Prostate gland (tissue), 2 donors: Measurements from ENCODE around the gene MSRB3. TPM values are rescaled to one million over a fixed set of nuclear protein-coding genes. Genes with fewer than 3 reads are reported as not detected.

Experiments
- DNase-seq: peaks from one replicate; pipeline ENCODE4 v3.0.0-alpha.2; 2019; ENCODE audit warnings: low spot score
- H3K27ac ChIP-seq, 2 donors: fragments of 200-600 bp; sonication (generic); 2 replicates each; pipeline ENCODE4 v1.5.1; 2017 to 2019
- H3K27me3 ChIP-seq: fragments of 200-600 bp; sonication (generic); replicated peaks from 2 replicates; pipeline ENCODE4 v1.5.1; 2019; ENCODE audit not compliant: insufficient read depth
- H3K36me3 ChIP-seq, 2 donors: fragments of 200-600 bp; sonication (generic); 1 replicate in 1 of 2; 2 replicates in 1 of 2; pipeline versions ENCODE4 v1.5.1 to v1.8.1; 2017 to 2019
- H3K4me1 ChIP-seq: fragments of 200-600 bp; sonication (generic); replicated peaks from 2 replicates; pipeline ENCODE4 v1.5.1; 2019
- H3K4me3 ChIP-seq, 2 donors: fragments of 200-600 bp; sonication (generic); 2 replicates each; pipeline ENCODE4 v1.5.1; 2017 to 2019
- H3K9me3 ChIP-seq: fragments of 200-600 bp; sonication (generic); 2 replicates; pipeline ENCODE4 v1.5.1; 2017
- POLR2A ChIP-seq: fragments of 450-650 bp; IDR thresholded peaks from one replicate; pipeline ENCODE4 v1.6.1; 2016; ENCODE audit warnings: antibody characterized with exemption, mild to moderate bottlenecking
- POLR2AphosphoS5 ChIP-seq: sonication (generic); formaldehyde crosslinking; IDR thresholded peaks from one replicate; pipeline ENCODE4 v1.6.1; 2017; ENCODE audit warnings: antibody characterized with exemption
- WGBS: methylation state at CpG from one replicate; pipeline ENCODE4 v1.1.5; 2018; 5-methylcytosine and 5-hydroxymethylcytosine counted together
- intact Hi-C: fragments of 100-400 bp; cut with DNase I; formaldehyde crosslinking; loops from one replicate; pipeline ENCODE4 v1.14.2; 2022
- total RNA-seq, 2 donors: library from RNA; depleted of rRNA; stranded (reverse); fragments of >200 nt; gene quantifications; one replicate each; pipeline ENCODE4 v1.1.0, GENCODE V29; 2016
- TF ChIP-seq, protein P1 (sequence below), 4 experiments: fragments of 200-600 bp in 2 of 4; fragments of 450-650 bp in 2 of 4; sonication (generic) in 2 of 4; IDR thresholded peaks; 1 replicate in 3 of 4; 2 replicates in 1 of 4; pipeline ENCODE4 v1.5.1; 2016 to 2019; ENCODE audit warnings: antibody characterized with exemption in 4 of 4, mild to moderate bottlenecking in 2 of 4, moderate library complexity in 2 of 4

MSRB3 gene
- total RNA-seq, 2 donors from 2014 or later = 32.2 to 42.9 TPM

DNA sequence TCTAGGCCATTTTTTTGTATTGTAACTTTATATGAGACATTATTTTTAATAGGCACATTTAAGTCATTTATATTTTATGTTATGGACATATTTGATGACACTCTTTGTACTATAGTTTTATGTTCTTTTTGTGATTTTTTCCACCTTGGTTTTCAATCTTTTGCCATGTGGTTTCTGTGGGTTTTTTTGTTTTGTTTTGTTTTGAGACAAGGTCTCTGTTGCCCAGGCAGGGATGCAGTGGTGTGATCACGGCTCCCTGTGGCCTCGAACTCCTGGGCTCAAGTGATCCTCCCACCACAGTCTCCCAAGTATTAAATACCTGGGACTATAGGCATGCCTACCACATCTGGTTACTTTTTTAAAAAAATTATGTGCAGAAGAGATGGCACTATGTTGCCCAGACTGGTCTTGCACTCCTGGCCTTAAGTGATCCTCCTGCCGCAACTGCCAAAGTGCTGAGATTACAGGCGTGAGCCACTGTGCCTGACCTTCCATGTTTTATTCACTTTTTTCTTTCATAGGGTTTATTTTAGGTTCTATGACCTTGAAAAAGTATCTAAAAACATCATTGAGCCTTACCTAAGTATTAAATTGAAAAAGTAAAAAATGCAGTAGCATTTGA, 16.3 kb downstream of the MSRB3 start:
- no peak overlapping the region for H3K27ac ChIP-seq
- intact Hi-C loops = no loop called here
- H3K36me3 ChIP-seq = no peaks in the 10 kb centered on the region
- no peak for DNase-seq
- no peaks in the 10 kb centered on the region for H3K9me3 ChIP-seq
- WGBS = 87% methylated on average over 4 of the region's 4 CpGs
- no peaks in the 10 kb centered on the region for H3K27me3 ChIP-seq
- no peak overlapping the region for H3K4me3 ChIP-seq
- no peak for TF ChIP-seq POLR2AphosphoS5
- no peak for TF ChIP-seq POLR2A
- TF ChIP-seq, protein P1, sequence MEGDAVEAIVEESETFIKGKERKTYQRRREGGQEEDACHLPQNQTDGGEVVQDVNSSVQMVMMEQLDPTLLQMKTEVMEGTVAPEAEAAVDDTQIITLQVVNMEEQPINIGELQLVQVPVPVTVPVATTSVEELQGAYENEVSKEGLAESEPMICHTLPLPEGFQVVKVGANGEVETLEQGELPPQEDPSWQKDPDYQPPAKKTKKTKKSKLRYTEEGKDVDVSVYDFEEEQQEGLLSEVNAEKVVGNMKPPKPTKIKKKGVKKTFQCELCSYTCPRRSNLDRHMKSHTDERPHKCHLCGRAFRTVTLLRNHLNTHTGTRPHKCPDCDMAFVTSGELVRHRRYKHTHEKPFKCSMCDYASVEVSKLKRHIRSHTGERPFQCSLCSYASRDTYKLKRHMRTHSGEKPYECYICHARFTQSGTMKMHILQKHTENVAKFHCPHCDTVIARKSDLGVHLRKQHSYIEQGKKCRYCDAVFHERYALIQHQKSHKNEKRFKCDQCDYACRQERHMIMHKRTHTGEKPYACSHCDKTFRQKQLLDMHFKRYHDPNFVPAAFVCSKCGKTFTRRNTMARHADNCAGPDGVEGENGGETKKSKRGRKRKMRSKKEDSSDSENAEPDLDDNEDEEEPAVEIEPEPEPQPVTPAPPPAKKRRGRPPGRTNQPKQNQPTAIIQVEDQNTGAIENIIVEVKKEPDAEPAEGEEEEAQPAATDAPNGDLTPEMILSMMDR (IDR thresholded peaks at IDR 0.05) = no peak
- no peaks in the 10 kb centered on the region for H3K4me1 ChIP-seq

DNA sequence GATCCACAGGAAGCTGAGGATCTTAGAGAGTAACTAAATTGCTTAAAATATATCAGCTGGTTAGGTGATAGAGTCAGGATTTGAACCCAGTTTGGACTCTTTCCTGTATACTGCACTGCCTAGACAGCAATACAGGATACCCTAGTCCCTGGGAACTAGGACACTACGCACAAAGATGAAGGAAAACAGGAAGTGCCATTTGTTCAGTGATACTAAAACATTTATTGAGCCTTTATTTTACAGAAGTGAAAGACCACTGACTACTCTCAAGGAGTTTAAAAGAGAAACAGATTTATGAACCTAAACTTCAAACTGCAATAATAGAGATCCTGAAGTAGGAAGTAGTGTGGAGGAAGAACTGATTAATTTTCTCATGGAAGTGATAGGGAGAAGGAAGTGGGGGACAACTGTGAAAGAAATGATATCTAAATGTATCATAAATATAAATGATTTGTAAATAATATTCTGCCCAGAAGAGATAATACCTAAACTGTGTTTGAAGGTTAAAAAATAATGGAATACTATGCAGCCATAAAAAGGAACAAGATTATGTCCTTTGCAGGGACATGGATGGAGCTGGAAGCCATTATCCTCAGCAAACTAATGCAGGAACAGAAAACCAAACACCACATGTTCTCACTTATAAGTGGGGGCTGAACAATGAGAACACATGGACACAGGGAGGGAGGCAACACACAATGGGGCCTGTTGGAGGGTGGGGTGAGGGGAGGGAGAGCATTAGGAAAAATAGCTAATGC, 18.2 kb downstream of the MSRB3 start:
- H3K36me3 ChIP-seq = no peaks in the 10 kb centered on the region
- 94% methylated on average over 1 of the region's 1 CpG for WGBS
- H3K27me3 ChIP-seq = no peaks in the 10 kb centered on the region
- TF ChIP-seq POLR2A (no peak), POLR2AphosphoS5 (no peak)
- TF ChIP-seq, protein P1 (IDR thresholded peaks at IDR 0.05) = no peak
- intact Hi-C loops = no loop called here
- no peak for DNase-seq
- H3K9me3 ChIP-seq = no peaks in the 10 kb centered on the region
- H3K4me1 ChIP-seq = no peaks in the 10 kb centered on the region
- no peak overlapping the region for H3K4me3 ChIP-seq
- no peak overlapping the region for H3K27ac ChIP-seq

GRCh38 chr12:65300097-65300496, 21.6 kb downstream of the MSRB3 start:
- Histone ChIP-seq H3K36me3 (no peaks in the 10 kb centered on the region), H3K9me3 (no peaks in the 10 kb centered on the region), H3K4me3 (no peak overlapping the region), H3K27me3 (no peaks in the 10 kb centered on the region), H3K27ac (no peak overlapping the region), H3K4me1 (no peaks in the 10 kb centered on the region)
- WGBS = 29% methylated on average over 2 of the region's 2 CpGs
- TF ChIP-seq, protein P1 (IDR thresholded peaks at IDR 0.05) = no peak
- no peak for TF ChIP-seq POLR2A
- TF ChIP-seq POLR2AphosphoS5 = no peak
- intact Hi-C loops = no loop called here
- DNase-seq = no peak

DNA sequence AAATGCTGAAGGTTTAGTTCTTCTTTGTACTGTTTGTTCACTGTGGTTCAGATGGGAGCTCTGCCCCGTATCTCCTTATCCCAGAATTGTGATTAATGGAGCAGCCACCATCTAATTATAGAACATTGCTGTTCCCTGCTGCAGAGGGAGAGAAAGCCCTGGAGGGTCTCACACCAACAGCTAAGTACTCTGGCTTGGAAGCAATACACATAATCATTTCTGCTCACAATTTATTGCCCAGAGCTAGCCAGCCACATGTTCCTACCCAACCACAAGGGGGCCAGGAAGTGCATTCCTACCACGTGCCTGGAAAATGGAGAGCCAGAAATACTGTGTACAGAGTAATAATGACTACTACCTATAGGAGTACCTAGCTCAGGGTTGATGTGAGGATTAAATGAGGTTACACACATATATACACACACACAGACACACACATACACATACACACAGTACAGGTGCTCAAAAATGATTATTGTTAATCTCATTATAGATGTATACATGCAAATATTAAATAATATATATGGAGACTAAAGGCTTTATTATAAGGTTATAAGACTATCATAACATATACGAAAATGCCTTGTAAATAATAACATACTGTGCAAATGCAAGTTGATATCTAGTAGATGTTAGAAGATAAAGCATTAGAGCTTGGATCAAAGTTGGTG, 22.3 kb downstream of the MSRB3 start:
- no peaks in the 10 kb centered on the region for H3K36me3 ChIP-seq
- WGBS = 68% methylated on average over 3 of the region's 3 CpGs
- no peaks in the 10 kb centered on the region for H3K4me1 ChIP-seq
- no peaks in the 10 kb centered on the region for H3K9me3 ChIP-seq
- TF ChIP-seq POLR2A (no peak), POLR2AphosphoS5 (no peak)
- TF ChIP-seq, protein P1 (IDR thresholded peaks at IDR 0.05) = no peak
- H3K27me3 ChIP-seq = no peaks in the 10 kb centered on the region
- DNase-seq = no peak
- no peak overlapping the region for H3K27ac ChIP-seq
- H3K4me3 ChIP-seq = no peak overlapping the region
- intact Hi-C loops = no loop called here
